ENCODE results near the gene MACROD1.

GRCh38 chr11:64107303-64107702 lies 58.6 kb downstream of the MACROD1 start:
- TF ChIP-seq CTCF (IDR thresholded peaks at IDR 0.05) (no peak), POLR2A (IDR thresholded peaks at IDR 0.05) (no peak)

All from adrenal gland (tissue), 5 donors.